Neural progenitor cell (in vitro differentiated cells): Measurements from ENCODE around the gene CUBN.

Experiments
- CTCF ChIP-seq: fragments of 200-600 bp; sonication (generic); IDR thresholded peaks from 2 replicates; pipeline ENCODE4 v1.5.1; 2017; ENCODE audit warnings: antibody characterized with exemption, mild to moderate bottlenecking
- EZH2 ChIP-seq: fragments of 200-600 bp; sonication (generic); IDR thresholded peaks from 2 replicates; pipeline ENCODE4 v1.6.1; 2017; ENCODE audit warnings: antibody characterized with exemption, mild to moderate bottlenecking, moderate library complexity
- EZH2phosphoT487 ChIP-seq: fragments of 200-600 bp; sonication (generic); IDR thresholded peaks from 2 replicates; pipeline ENCODE4 v1.6.1; 2017; ENCODE audit warnings: antibody characterized with exemption

GRCh38 chr10:16896993-16897392, 232.6 kb downstream of the CUBN start:
- TF ChIP-seq CTCF (no peak), EZH2 (no peak), EZH2phosphoT487 (no peak)
